ENCODE measurements around the gene ITGAL. TPM values are rescaled to one million over a fixed set of nuclear protein-coding genes. Genes with fewer than 3 reads are reported as not detected.

Gene ITGAL
- total RNA-seq, 2 donors from 2014 or later = not detected

DNA sequence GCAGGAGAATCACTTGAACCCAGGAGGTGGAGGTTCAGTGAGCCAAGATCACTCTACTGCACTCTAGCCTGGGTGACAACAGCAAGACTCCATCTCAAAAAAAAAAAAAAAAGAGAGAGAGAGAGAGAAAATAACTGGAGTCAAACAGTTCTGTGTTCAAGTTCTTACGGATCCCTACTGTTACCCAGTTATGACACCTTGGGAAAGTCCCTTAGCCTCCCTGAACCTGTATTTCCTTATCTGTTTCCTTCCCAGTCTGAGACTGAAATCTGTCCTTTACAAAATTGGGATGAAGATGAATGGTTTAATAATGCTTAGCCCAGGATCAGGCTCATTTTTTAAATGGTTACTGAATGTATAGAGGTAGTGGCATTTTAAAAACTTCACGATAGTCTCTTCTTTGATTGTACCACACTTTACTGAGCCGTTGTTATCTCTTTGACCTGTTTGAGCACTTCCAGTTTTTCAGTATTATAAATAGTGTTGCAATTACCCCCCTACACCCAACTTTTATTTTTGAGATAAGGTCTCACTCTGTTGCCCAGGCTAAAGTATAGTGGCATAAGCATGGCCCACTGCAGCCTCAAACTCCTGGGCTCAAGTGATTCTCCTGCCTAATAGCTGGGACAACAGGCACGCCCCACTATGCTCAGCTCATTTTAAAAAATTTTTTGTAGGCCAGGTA is 36.7 kb downstream of the ITGAL start:
- H3K27me3 ChIP-seq (ENCODE audit: control insufficient read depth, insufficient read depth, low read length, poor library complexity, severe bottlenecking) = no peaks in the 10 kb centered on the region
- no peak overlapping the region for H3K4me3 Mint-ChIP-seq
- no peak overlapping the region for H3K27ac Mint-ChIP-seq
- no peak overlapping the region for H3K4me3 ChIP-seq (ENCODE audit: low read length)
- H3K36me3 ChIP-seq (ENCODE audit: control insufficient read depth, insufficient read depth, low read length) = no peaks in the 10 kb centered on the region
- no peaks in the 10 kb centered on the region for H3K36me3 Mint-ChIP-seq (ENCODE audit: low read depth)
- 92 to 93% methylated on average over 3 to 4 of the region's 4 CpGs for WGBS, 2 experiments (ENCODE audit: insufficient coverage in 1 of 2, insufficient read length in 1 of 2)
- peaks cover 3% of the 10 kb centered on the region for H3K27me3 Mint-ChIP-seq (ENCODE audit: insufficient read depth)
- H3K27ac ChIP-seq (ENCODE audit: low read depth, low read length) = no peak overlapping the region
- H3K9me3 ChIP-seq (ENCODE audit: control insufficient read depth, low read length) = no peaks in the 10 kb centered on the region
- no peak for DNase-seq
- H3K4me1 ChIP-seq (ENCODE audit: control insufficient read depth, insufficient read depth, low read length) = no peaks in the 10 kb centered on the region
- no peak overlapping the region for H3K9ac ChIP-seq (ENCODE audit: extremely low read depth, low read length, poor library complexity, severe bottlenecking)
- no peaks in the 10 kb centered on the region for H3K9me3 Mint-ChIP-seq
- no peaks in the 10 kb centered on the region for H3K4me1 Mint-ChIP-seq
- TF ChIP-seq, protein P1, sequence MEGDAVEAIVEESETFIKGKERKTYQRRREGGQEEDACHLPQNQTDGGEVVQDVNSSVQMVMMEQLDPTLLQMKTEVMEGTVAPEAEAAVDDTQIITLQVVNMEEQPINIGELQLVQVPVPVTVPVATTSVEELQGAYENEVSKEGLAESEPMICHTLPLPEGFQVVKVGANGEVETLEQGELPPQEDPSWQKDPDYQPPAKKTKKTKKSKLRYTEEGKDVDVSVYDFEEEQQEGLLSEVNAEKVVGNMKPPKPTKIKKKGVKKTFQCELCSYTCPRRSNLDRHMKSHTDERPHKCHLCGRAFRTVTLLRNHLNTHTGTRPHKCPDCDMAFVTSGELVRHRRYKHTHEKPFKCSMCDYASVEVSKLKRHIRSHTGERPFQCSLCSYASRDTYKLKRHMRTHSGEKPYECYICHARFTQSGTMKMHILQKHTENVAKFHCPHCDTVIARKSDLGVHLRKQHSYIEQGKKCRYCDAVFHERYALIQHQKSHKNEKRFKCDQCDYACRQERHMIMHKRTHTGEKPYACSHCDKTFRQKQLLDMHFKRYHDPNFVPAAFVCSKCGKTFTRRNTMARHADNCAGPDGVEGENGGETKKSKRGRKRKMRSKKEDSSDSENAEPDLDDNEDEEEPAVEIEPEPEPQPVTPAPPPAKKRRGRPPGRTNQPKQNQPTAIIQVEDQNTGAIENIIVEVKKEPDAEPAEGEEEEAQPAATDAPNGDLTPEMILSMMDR (conservative IDR thresholded peaks at IDR 0.05) = no peak

DNA sequence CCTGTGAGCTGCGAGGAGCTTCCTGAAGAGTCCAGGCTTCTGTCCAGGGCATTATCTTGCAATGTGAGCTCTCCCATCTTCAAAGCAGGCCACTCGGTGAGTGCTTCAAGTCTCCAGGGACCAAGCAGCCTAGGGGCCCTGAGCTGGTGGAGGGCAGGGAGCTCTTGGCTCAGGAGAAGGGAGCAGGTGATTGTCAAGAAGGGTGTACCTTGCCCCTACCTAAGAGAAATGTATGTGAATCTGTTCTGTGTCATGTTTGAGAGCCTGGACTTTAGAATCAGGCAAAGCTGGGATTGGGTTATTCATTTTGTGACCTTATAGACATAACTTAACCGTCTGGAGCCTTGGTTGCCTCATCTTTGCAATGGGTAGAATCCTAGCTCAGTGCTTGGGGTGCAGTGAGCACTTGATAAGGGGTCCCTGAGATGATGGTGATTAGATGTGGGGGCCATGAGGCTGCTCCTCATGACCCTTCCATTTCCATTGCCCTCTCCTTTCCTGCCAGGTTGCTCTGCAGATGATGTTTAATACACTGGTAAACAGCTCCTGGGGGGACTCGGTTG is 37.9 kb downstream of the ITGAL start:
- no peak overlapping the region for H3K27ac Mint-ChIP-seq
- H3K4me1 Mint-ChIP-seq = no peaks in the 10 kb centered on the region
- DNase-seq = no peak
- no peaks in the 10 kb centered on the region for H3K9me3 Mint-ChIP-seq
- Histone ChIP-seq H3K27ac (ENCODE audit: low read depth, low read length) (no peak overlapping the region), H3K9me3 (ENCODE audit: control insufficient read depth, low read length) (no peaks in the 10 kb centered on the region), H3K4me1 (ENCODE audit: control insufficient read depth, insufficient read depth, low read length) (no peaks in the 10 kb centered on the region), H3K27me3 (ENCODE audit: control insufficient read depth, insufficient read depth, low read length, poor library complexity, severe bottlenecking) (no peaks in the 10 kb centered on the region), H3K36me3 (ENCODE audit: control insufficient read depth, insufficient read depth, low read length) (no peaks in the 10 kb centered on the region), H3K4me3 (ENCODE audit: low read length) (no peak overlapping the region), H3K9ac (ENCODE audit: extremely low read depth, low read length, poor library complexity, severe bottlenecking) (no peak overlapping the region)
- WGBS, 2 experiments (ENCODE audit: insufficient coverage in 1 of 2, insufficient read length in 1 of 2) = 84 to 91% methylated on average over 4 of the region's 4 CpGs
- TF ChIP-seq, protein P1 (conservative IDR thresholded peaks at IDR 0.05) = no peak
- H3K27me3 Mint-ChIP-seq (ENCODE audit: insufficient read depth) = peaks cover 3% of the 10 kb centered on the region
- H3K4me3 Mint-ChIP-seq = no peak overlapping the region
- no peaks in the 10 kb centered on the region for H3K36me3 Mint-ChIP-seq (ENCODE audit: low read depth)

GRCh38 chr16:30511509-30511908 is 39.0 kb downstream of the ITGAL start:
- no peak for DNase-seq
- Histone ChIP-seq H3K4me3 (ENCODE audit: low read length) (no peak overlapping the region), H3K9me3 (ENCODE audit: control insufficient read depth, low read length) (no peaks in the 10 kb centered on the region), H3K27ac (ENCODE audit: low read depth, low read length) (no peak overlapping the region), H3K27me3 (ENCODE audit: control insufficient read depth, insufficient read depth, low read length, poor library complexity, severe bottlenecking) (no peaks in the 10 kb centered on the region), H3K36me3 (ENCODE audit: control insufficient read depth, insufficient read depth, low read length) (no peaks in the 10 kb centered on the region), H3K4me1 (ENCODE audit: control insufficient read depth, insufficient read depth, low read length) (no peaks in the 10 kb centered on the region), H3K9ac (ENCODE audit: extremely low read depth, low read length, poor library complexity, severe bottlenecking) (no peak overlapping the region)
- no peaks in the 10 kb centered on the region for H3K36me3 Mint-ChIP-seq (ENCODE audit: low read depth)
- TF ChIP-seq, protein P1 (conservative IDR thresholded peaks at IDR 0.05) = no peak
- H3K9me3 Mint-ChIP-seq = no peaks in the 10 kb centered on the region
- no peaks in the 10 kb centered on the region for H3K4me1 Mint-ChIP-seq
- H3K27ac Mint-ChIP-seq = no peak overlapping the region
- no peak overlapping the region for H3K4me3 Mint-ChIP-seq
- 89 to 100% methylated on average over 1 to 3 of the region's 3 CpGs for WGBS, 2 experiments (ENCODE audit: insufficient coverage in 1 of 2, insufficient read length in 1 of 2)
- H3K27me3 Mint-ChIP-seq (ENCODE audit: insufficient read depth) = peaks cover 4% of the 10 kb centered on the region
